Body of pancreas (tissue), 4 donors: ENCODE data around the gene TPM1.

Experiments
- CTCF ChIP-seq, 7 experiments: fragments of 450-650 bp in 4 of 7; fragments of 200-600 bp in 3 of 7; sonication (generic) in 3 of 7; IDR thresholded peaks; one replicate each; pipeline ENCODE4 v1.5.1; 2016 to 2019; ENCODE audit warnings: antibody characterized with exemption in 7 of 7
- POLR2A ChIP-seq, 3 donors: fragments of 450-650 bp; IDR thresholded peaks; one replicate each; pipeline ENCODE4 v1.6.1; 2016; ENCODE audit warnings: antibody characterized with exemption in 3 of 3, mild to moderate bottlenecking in 2 of 3

GRCh38 chr15:63045879-63046278 lies 3.3 kb downstream of the TPM1 start:
- no peak for TF ChIP-seq CTCF (IDR thresholded peaks at IDR 0.05)
- no peak for TF ChIP-seq POLR2A (IDR thresholded peaks at IDR 0.05)
